A549 (cell line): ENCODE results near the gene MEP1B. TPM values are rescaled to one million over a fixed set of nuclear protein-coding genes. Genes with fewer than 3 reads are reported as not detected.
"Not testable (repeated sequence)": the region's sequence is repeated elsewhere in the genome, so short reads cannot be mapped to it uniquely, and the experiment has no call there.

Source experiments
- ATAC-seq, 2 experiments: fragments of 200-7000 bp in 1 of 2; fragments of >200 bp in 1 of 2; cut with Nextera tagmentation in 1 of 2; cut with Tn5 transposase in 1 of 2; 3 replicates each; pipeline versions ENCODE4 v1.8.0 to v1.9.1; 2018 to 2020; ENCODE audit warnings: mild to moderate bottlenecking in 1 of 2, moderate library complexity in 1 of 2
- CTCF ChIA-PET: fragments of 300-600 bp; sonication (Branson Sonifier 250); formaldehyde crosslinking; extraction: SDS; loops from one replicate; lab custom pipeline; 2021; ENCODE audit warnings: antibody characterized with exemption, inconsistent platforms; lab: Yijun Ruan, JAX
- POLR2A ChIA-PET: fragments of 350-600 bp; formaldehyde crosslinking; extraction: SDS; loops from one replicate; lab custom pipeline; 2021; ENCODE audit warnings: antibody characterized with exemption, inconsistent platforms; lab: Yijun Ruan, JAX
- DNase-seq, 2 experiments: peaks; one replicate each; pipeline versions ENCODE4 v3.0.0 to v3.0.0-alpha.2; 2011 to 2016; ENCODE audit warnings: low read depth in 1 of 2, low spot score in 1 of 2
- FAIRE-seq: peaks from 2 replicates; lab custom pipeline; 2011; peaks lifted over from hg19 to GRCh38; lab: Jason Lieb, UNC
- H3K27ac ChIP-seq, 2 experiments: fragments of >200 bp; sonication (Bioruptor Twin); formaldehyde crosslinking; 3 replicates each; pipeline ENCODE4 v1.5.1; 2016 to 2017
- H3K4me1 ChIP-seq: fragments of >200 bp; sonication (Bioruptor Twin); formaldehyde crosslinking; 3 replicates; pipeline ENCODE4 v1.6.1; 2016
- H3K4me2 ChIP-seq: fragments of >200 bp; sonication (Bioruptor Twin); formaldehyde crosslinking; 3 replicates; pipeline ENCODE4 v1.6.1; 2016
- H3K4me3 ChIP-seq: fragments of >200 bp; sonication (Bioruptor Twin); formaldehyde crosslinking; 3 replicates; pipeline ENCODE4 v1.5.1; 2016
- H3K9me3 ChIP-seq: fragments of >200 bp; sonication (Bioruptor Twin); formaldehyde crosslinking; 3 replicates; pipeline ENCODE4 v1.6.1; 2016
- BHLHE40 ChIP-seq: IDR thresholded peaks from 2 replicates; pipeline ENCODE4 v1.6.1; 2012; ENCODE audit warnings: low read depth, low read length, inconsistent platforms
- CBX8 ChIP-seq: fragments of 200-600 bp; sonication (generic); IDR thresholded peaks from 2 replicates; pipeline ENCODE4 v1.6.1; 2016
- CHD2 ChIP-seq: fragments of 150-350 bp; IDR thresholded peaks from 2 replicates; pipeline ENCODE4 v1.6.1; 2014; ENCODE audit warnings: low read length; ENCODE audit not compliant: partially characterized antibody
- EHF ChIP-seq: fragments of 250-450 bp; sonication (Bioruptor Pico); IDR thresholded peaks from 2 replicates; pipeline ENCODE4 v1.5.0; 2020; ENCODE audit warnings: mild to moderate bottlenecking
- EP300 ChIP-seq, 2 experiments: fragments of >200 bp; sonication (Bioruptor Twin); formaldehyde crosslinking; IDR thresholded peaks; 2 replicates in 1 of 2; 3 replicates in 1 of 2; pipeline ENCODE4 v1.6.1; 2016 to 2017
- ESRRA ChIP-seq: fragments of 150-350 bp; IDR thresholded peaks from 2 replicates; pipeline ENCODE4 v1.6.1; 2014; ENCODE audit warnings: mild to moderate bottlenecking, low read length, borderline replicate concordance
- FOSB ChIP-seq: fragments of 250-450 bp; sonication (Bioruptor Pico); IDR thresholded peaks from 2 replicates; pipeline ENCODE4 v1.5.0; 2020; ENCODE audit warnings: mild to moderate bottlenecking, moderate library complexity
- GATA3 ChIP-seq: IDR thresholded peaks from 2 replicates; pipeline ENCODE4 v1.6.1; 2012; ENCODE audit warnings: borderline replicate concordance
- HDAC2 ChIP-seq: fragments of 200-600 bp; sonication (generic); IDR thresholded peaks from 2 replicates; pipeline ENCODE4 v1.6.1; 2016
- HEYL ChIP-seq: fragments of 250-450 bp; sonication (Bioruptor Pico); IDR thresholded peaks from 2 replicates; pipeline ENCODE4 v1.8.0; 2021; ENCODE audit warnings: mild to moderate bottlenecking, moderate library complexity
- HOXA7 ChIP-seq: fragments of 250-450 bp; sonication (Bioruptor Pico); IDR thresholded peaks from 2 replicates; pipeline ENCODE4 v1.5.0; 2020; ENCODE audit warnings: mild to moderate bottlenecking, moderate library complexity
- HOXB13 ChIP-seq: fragments of 250-450 bp; sonication (Bioruptor Pico); IDR thresholded peaks from 2 replicates; pipeline ENCODE4 v1.5.0; 2020; ENCODE audit warnings: low read depth, mild to moderate bottlenecking, moderate library complexity
- HOXB5 ChIP-seq: fragments of 250-450 bp; sonication (Bioruptor Pico); IDR thresholded peaks from 2 replicates; pipeline ENCODE4 v1.5.0; 2020; ENCODE audit warnings: mild to moderate bottlenecking, moderate library complexity
- JUN ChIP-seq, 2 experiments: fragments of >200 bp; sonication (Bioruptor Twin); formaldehyde crosslinking; IDR thresholded peaks; 2 replicates in 1 of 2; 3 replicates in 1 of 2; pipeline ENCODE4 v1.6.1; 2016 to 2017
- KDM1A ChIP-seq: fragments of 200-600 bp; sonication (generic); IDR thresholded peaks from 2 replicates; pipeline ENCODE4 v1.6.1; 2016; ENCODE audit warnings: low read depth, mild to moderate bottlenecking
- MYC ChIP-seq: IDR thresholded peaks from 2 replicates; pipeline ENCODE4 v1.6.1; 2012; ENCODE audit warnings: mild to moderate bottlenecking, inconsistent platforms, low read length, improper control_type of control experiment, borderline replicate concordance
- PHF8 ChIP-seq: fragments of 200-600 bp; sonication (generic); IDR thresholded peaks from 2 replicates; pipeline ENCODE4 v1.6.1; 2016; ENCODE audit warnings: low read depth, mild to moderate bottlenecking, antibody characterized with exemption, moderate library complexity, borderline replicate concordance
- RCOR1 ChIP-seq: fragments of 150-350 bp; IDR thresholded peaks from 2 replicates; pipeline ENCODE4 v1.6.1; 2014; ENCODE audit warnings: antibody characterized with exemption, low read length, low read depth
- RFX5 ChIP-seq: fragments of 450-650 bp; IDR thresholded peaks from 2 replicates; pipeline ENCODE4 v1.7.1; 2014; ENCODE audit warnings: antibody characterized with exemption, mild to moderate bottlenecking, moderate library complexity
- SMC3 ChIP-seq: fragments of >200 bp; sonication (Bioruptor Twin); formaldehyde crosslinking; IDR thresholded peaks from 3 replicates; pipeline ENCODE4 v1.6.1; 2018; ENCODE audit warnings: inconsistent platforms
- SREBF2 ChIP-seq: fragments of 450-650 bp; IDR thresholded peaks from 2 replicates; pipeline ENCODE4 v1.6.1; 2014; ENCODE audit warnings: mild to moderate bottlenecking, moderate library complexity
- TP53 ChIP-seq: fragments of 250-450 bp; sonication (Bioruptor Pico); IDR thresholded peaks from 2 replicates; pipeline ENCODE4 v1.5.0; 2021; ENCODE audit warnings: mild to moderate bottlenecking, moderate library complexity
- ZNF302 ChIP-seq: fragments of 250-450 bp; sonication (Bioruptor Pico); IDR thresholded peaks from 2 replicates; pipeline ENCODE4 v1.9.0; 2021; ENCODE audit warnings: inconsistent platforms, mild to moderate bottlenecking, moderate library complexity
- WGBS: methylation state at CpG from one replicate; pipeline ENCODE4 v1.1.6; 2017; ENCODE audit errors: missing lambda C conversion rate; 5-methylcytosine and 5-hydroxymethylcytosine counted together
- polyA plus RNA-seq, 4 experiments: library from polyadenylated mRNA; depleted of rRNA in 3 of 4; stranded (reverse); fragments of >200 nt; fragmentation: RNase III in 1 of 4; extraction: RNeasy Plus Mini Kit Qiagen cat#74134 plus additional on column Dnase treatment in 1 of 4; gene quantifications; 2 replicates in 3 of 4; 3 replicates in 1 of 4; pipeline ENCODE4 v1.2.3, GENCODE V29; 2011 to 2017
- TF ChIP-seq, protein P1 (sequence below): fragments of 450-650 bp; IDR thresholded peaks from 2 replicates; pipeline ENCODE4 v1.6.1; 2014; ENCODE audit warnings: antibody characterized with exemption
- TF ChIP-seq, protein P2 (sequence below): fragments of >200 bp; sonication (Bioruptor Twin); formaldehyde crosslinking; IDR thresholded peaks from 3 replicates; pipeline ENCODE4 v1.5.1; 2016
- TF ChIP-seq, protein P3 (sequence below): fragments of >200 bp; sonication (Bioruptor Twin); formaldehyde crosslinking; IDR thresholded peaks from 3 replicates; pipeline ENCODE4 v1.6.1; 2016
- TF ChIP-seq, protein P4 (sequence below): fragments of 250-450 bp; sonication (Bioruptor Pico); IDR thresholded peaks from 2 replicates; pipeline ENCODE4 v1.5.0; 2020; ENCODE audit warnings: low read depth, mild to moderate bottlenecking, moderate library complexity
- TF ChIP-seq, protein P5 (sequence below): IDR thresholded peaks from 2 replicates; pipeline ENCODE4 v1.6.1; 2012

MEP1B gene
- polyA plus RNA-seq, 2 of the 4 experiments (the other 2 are of a cell fraction), result 0.04 TPM; not detected in 1

DNA sequence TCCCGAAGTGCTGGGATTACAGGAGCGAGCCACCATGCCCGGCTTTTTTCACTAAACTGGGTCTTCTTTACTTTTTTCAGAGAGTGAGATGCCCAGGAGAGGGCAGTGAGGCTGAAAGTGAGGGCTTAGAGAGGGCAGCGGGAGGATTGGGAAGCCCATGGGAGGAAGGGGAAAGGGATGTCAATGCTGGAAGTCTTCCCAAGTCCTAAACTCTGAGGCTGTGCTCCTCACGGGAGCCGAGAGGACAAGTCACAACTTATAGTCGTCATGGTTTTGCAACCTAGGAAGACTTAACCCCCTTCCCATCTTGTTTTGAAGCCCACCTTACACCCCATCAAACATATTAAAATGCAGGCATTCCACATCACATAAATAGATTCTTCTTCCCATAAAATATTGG is 15.1 kb upstream of the MEP1B start:
- TF ChIP-seq RFX5 (no peak), HEYL (CRISPR knock-in tag) (no peak), BHLHE40 (no peak), SREBF2 (no peak), HDAC2 (no peak), HOXB5 (no peak), ZNF302 (no peak), JUN (IDR thresholded peaks at IDR 0.05) (no peak), SMC3 (no peak)
- TF ChIP-seq, protein P1, sequence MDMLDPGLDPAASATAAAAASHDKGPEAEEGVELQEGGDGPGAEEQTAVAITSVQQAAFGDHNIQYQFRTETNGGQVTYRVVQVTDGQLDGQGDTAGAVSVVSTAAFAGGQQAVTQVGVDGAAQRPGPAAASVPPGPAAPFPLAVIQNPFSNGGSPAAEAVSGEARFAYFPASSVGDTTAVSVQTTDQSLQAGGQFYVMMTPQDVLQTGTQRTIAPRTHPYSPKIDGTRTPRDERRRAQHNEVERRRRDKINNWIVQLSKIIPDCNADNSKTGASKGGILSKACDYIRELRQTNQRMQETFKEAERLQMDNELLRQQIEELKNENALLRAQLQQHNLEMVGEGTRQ, result no peak
- Histone ChIP-seq H3K4me1 (no peaks in the 10 kb centered on the region), H3K4me2 (no peak overlapping the region), H3K9me3 (no peaks in the 10 kb centered on the region), H3K27ac (no peak overlapping the region), H3K4me3 (no peak overlapping the region)
- no peak for FAIRE-seq
- CTCF ChIA-PET, result no interaction called here
- POLR2A ChIA-PET, result no interaction called here
- ATAC-seq, result no peak
- DNase-seq, result no peak
- 55% methylated on average over 7 of the region's 7 CpGs for WGBS

DNA sequence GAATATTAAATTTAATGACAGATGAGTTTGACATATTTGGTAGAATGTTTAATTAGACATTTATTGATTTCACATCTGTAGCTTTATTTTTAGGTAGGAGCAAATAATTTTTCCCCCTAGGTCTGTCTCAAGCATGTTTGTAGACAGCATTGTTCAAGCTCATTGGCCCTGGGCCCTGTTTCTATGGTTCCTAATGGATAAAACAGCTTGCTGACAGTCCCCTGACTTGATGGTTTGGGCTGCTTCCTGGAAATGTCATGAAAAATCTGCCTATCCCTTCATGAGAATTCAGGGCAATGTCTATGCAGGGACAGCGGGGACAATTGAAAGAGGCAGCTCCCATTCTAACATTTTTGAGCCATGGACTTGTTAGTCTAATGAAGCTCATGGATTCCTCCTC is 14.6 kb upstream of the MEP1B start:
- ATAC-seq (no peak), FAIRE-seq (no peak)
- H3K4me3 ChIP-seq, result no peak overlapping the region
- TF ChIP-seq HOXA7 (no peak), MYC (no peak), FOSB (CRISPR knock-in tag) (no peak), CHD2 (no peak), ESRRA (no peak)
- TF ChIP-seq, all 56 proteins: peak for 0
- Histone ChIP-seq H3K4me2 (no peak overlapping the region), H3K9me3 (no peaks in the 10 kb centered on the region), H3K4me1 (no peaks in the 10 kb centered on the region), H3K27ac (no peak overlapping the region)
- CTCF ChIA-PET, result interaction anchor here (1.1 to 1.2 kb wide), 2 partner anchors 17 to 377 kb away, joined by 3 read pairs; no protein-coding TSS in a partner anchor
- DNase-seq, result no peak
- POLR2A ChIA-PET, result no interaction called here
- WGBS, result 67% methylated on average over 1 of the region's 1 CpG

DNA sequence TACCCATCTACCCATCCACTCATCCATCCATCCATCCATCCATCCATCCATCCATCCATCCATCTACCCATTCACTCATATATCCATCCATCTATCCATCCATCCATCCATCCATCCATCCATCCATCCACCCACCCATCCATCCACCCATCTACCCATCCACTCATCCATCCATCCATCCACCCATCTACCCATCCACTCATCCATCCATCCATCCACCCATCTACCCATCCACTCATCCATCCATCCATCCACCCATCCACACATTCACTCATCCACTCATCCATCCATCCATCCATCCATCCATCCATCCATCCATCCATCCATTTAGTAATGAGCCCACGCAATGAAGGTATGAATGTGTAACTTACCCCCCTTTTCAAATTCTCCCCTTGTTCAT is 13.1 kb upstream of the MEP1B start:
- CTCF ChIA-PET, H3K4me2 ChIP-seq, H3K4me1 ChIP-seq, FAIRE-seq, DNase-seq, ATAC-seq, H3K27ac ChIP-seq, H3K9me3 ChIP-seq, H3K4me3 ChIP-seq, POLR2A ChIA-PET: not testable (repeated sequence)
- 20% methylated on average over 1 of the region's 1 CpG for WGBS

DNA sequence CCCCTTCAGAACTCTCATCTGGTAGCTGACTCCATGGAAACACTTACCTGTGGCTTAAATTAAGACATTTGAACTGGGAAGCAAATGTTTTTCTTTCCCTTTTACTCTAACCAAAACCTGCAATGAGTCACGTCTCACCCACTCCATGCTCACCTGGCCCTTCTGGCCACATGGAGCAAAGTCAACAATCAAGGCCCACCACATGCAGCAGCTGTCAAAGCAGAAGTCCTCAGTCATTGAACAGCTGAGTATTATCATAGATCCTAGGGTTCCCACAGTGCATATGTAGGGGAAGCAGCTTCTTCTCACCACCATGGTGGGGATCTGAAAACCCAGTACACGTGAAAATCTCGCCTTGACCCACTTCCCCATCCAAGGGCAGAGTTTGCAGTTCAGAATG is 12.3 kb upstream of the MEP1B start:
- H3K27ac ChIP-seq, result no peak overlapping the region
- no peak for TF ChIP-seq EHF
- no peak for TF ChIP-seq BHLHE40
- no peak for TF ChIP-seq MYC
- no peak for TF ChIP-seq TP53 (CRISPR knock-in tag)
- TF ChIP-seq, protein P2, sequence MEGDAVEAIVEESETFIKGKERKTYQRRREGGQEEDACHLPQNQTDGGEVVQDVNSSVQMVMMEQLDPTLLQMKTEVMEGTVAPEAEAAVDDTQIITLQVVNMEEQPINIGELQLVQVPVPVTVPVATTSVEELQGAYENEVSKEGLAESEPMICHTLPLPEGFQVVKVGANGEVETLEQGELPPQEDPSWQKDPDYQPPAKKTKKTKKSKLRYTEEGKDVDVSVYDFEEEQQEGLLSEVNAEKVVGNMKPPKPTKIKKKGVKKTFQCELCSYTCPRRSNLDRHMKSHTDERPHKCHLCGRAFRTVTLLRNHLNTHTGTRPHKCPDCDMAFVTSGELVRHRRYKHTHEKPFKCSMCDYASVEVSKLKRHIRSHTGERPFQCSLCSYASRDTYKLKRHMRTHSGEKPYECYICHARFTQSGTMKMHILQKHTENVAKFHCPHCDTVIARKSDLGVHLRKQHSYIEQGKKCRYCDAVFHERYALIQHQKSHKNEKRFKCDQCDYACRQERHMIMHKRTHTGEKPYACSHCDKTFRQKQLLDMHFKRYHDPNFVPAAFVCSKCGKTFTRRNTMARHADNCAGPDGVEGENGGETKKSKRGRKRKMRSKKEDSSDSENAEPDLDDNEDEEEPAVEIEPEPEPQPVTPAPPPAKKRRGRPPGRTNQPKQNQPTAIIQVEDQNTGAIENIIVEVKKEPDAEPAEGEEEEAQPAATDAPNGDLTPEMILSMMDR, result no peak
- no peak for TF ChIP-seq HOXB13
- TF ChIP-seq, protein P3, sequence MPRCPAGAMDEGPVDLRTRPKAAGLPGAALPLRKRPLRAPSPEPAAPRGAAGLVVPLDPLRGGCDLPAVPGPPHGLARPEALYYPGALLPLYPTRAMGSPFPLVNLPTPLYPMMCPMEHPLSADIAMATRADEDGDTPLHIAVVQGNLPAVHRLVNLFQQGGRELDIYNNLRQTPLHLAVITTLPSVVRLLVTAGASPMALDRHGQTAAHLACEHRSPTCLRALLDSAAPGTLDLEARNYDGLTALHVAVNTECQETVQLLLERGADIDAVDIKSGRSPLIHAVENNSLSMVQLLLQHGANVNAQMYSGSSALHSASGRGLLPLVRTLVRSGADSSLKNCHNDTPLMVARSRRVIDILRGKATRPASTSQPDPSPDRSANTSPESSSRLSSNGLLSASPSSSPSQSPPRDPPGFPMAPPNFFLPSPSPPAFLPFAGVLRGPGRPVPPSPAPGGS, result no peak
- no peak for TF ChIP-seq SREBF2
- TF ChIP-seq EP300 (IDR thresholded peaks at IDR 0.05), result no peak
- no peak for TF ChIP-seq FOSB (CRISPR knock-in tag)
- no peak for TF ChIP-seq GATA3
- TF ChIP-seq, protein P4, sequence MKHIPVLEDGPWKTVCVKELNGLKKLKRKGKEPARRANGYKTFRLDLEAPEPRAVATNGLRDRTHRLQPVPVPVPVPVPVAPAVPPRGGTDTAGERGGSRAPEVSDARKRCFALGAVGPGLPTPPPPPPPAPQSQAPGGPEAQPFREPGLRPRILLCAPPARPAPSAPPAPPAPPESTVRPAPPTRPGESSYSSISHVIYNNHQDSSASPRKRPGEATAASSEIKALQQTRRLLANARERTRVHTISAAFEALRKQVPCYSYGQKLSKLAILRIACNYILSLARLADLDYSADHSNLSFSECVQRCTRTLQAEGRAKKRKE (CRISPR knock-in tag), result no peak
- no peak for TF ChIP-seq HOXB5
- TF ChIP-seq, protein P5, sequence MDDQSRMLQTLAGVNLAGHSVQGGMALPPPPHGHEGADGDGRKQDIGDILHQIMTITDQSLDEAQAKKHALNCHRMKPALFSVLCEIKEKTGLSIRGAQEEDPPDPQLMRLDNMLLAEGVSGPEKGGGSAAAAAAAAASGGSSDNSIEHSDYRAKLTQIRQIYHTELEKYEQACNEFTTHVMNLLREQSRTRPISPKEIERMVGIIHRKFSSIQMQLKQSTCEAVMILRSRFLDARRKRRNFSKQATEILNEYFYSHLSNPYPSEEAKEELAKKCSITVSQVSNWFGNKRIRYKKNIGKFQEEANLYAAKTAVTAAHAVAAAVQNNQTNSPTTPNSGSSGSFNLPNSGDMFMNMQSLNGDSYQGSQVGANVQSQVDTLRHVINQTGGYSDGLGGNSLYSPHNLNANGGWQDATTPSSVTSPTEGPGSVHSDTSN, result no peak
- TF ChIP-seq CBX8, result no peak
- TF ChIP-seq SMC3, result no peak
- no peak for TF ChIP-seq RCOR1
- no peak for TF ChIP-seq KDM1A
- TF ChIP-seq PHF8, result no peak
- no peak overlapping the region for H3K4me2 ChIP-seq
- ATAC-seq (no peak), FAIRE-seq (no peak), DNase-seq (no peak)
- WGBS, result 6% methylated on average over 3 of the region's 3 CpGs
- H3K4me3 ChIP-seq, result no peak overlapping the region
- ChIA-PET POLR2A (no interaction called here), CTCF (no interaction called here)
- no peaks in the 10 kb centered on the region for H3K9me3 ChIP-seq
- H3K4me1 ChIP-seq, result no peaks in the 10 kb centered on the region
